Measurements from ENCODE around the gene SP2. TPM values are rescaled to one million over a fixed set of nuclear protein-coding genes. Genes with fewer than 3 reads are reported as not detected.

SP2 gene
- total RNA-seq, 1 donor from 2014 or later = 2.2 TPM

GRCh38 chr17:47891545-47892088 is 4.4 kb upstream of the SP2 start:
- no peaks in the 10 kb centered on the region for H3K36me3 ChIP-seq (ENCODE audit: control insufficient read depth, insufficient read depth, low read length)
- TF ChIP-seq CTCF (IDR thresholded peaks at IDR 0.05; ENCODE audit: insufficient read depth, low read length, poor library complexity, severe bottlenecking) = no peak

GRCh38 chr17:47894498-47895346 is 1.3 kb upstream of the SP2 start:
- Histone ChIP-seq H3K27me3 (ENCODE audit: control insufficient read depth, insufficient read depth, low read length) (no peaks in the 10 kb centered on the region), H3K4me3 (ENCODE audit: low read depth, low read length) (peak overlapping the region; percentile 82), H3K36me3 (ENCODE audit: control insufficient read depth, insufficient read depth, low read length) (no peaks in the 10 kb centered on the region)
- no peak for TF ChIP-seq CTCF (IDR thresholded peaks at IDR 0.05; ENCODE audit: insufficient read depth, low read length, poor library complexity, severe bottlenecking)
- no peak for DNase-seq (ENCODE audit: low read depth)

More at GRCh38 chr17:47891545-47892088, 4.4 kb upstream of the SP2 start:
- no peak overlapping the region for H3K4me3 ChIP-seq (ENCODE audit: low read depth, low read length)
- no peaks in the 10 kb centered on the region for H3K27me3 ChIP-seq (ENCODE audit: control insufficient read depth, insufficient read depth, low read length)
- DNase-seq (ENCODE audit: low read depth) = no peak

GRCh38 chr17:47895347-47895855 is 635 bp upstream of the SP2 start:
- Histone ChIP-seq H3K4me3 (ENCODE audit: low read depth, low read length) (peak overlapping the region; percentile 82), H3K36me3 (ENCODE audit: control insufficient read depth, insufficient read depth, low read length) (no peaks in the 10 kb centered on the region), H3K27me3 (ENCODE audit: control insufficient read depth, insufficient read depth, low read length) (no peaks in the 10 kb centered on the region)
- no peak for TF ChIP-seq CTCF (IDR thresholded peaks at IDR 0.05; ENCODE audit: insufficient read depth, low read length, poor library complexity, severe bottlenecking)
- no peak for DNase-seq (ENCODE audit: low read depth)

- Histone ChIP-seq H3K4me3 (ENCODE audit: low read depth, low read length) (peak overlapping the region; percentile 94), H3K36me3 (ENCODE audit: control insufficient read depth, insufficient read depth, low read length) (no peaks in the 10 kb centered on the region), H3K27me3 (ENCODE audit: control insufficient read depth, insufficient read depth, low read length) (no peaks in the 10 kb centered on the region)
- DNase-seq (ENCODE audit: low read depth) = no peak
- no peak for TF ChIP-seq CTCF (IDR thresholded peaks at IDR 0.05; ENCODE audit: insufficient read depth, low read length, poor library complexity, severe bottlenecking)
These were observed 845 bp downstream of the SP2 start for GRCh38 chr17:47896672-47897490.

- H3K36me3 ChIP-seq (ENCODE audit: control insufficient read depth, insufficient read depth, low read length) = no peaks in the 10 kb centered on the region
- TF ChIP-seq CTCF (IDR thresholded peaks at IDR 0.05; ENCODE audit: insufficient read depth, low read length, poor library complexity, severe bottlenecking) = no peak
- H3K4me3 ChIP-seq (ENCODE audit: low read depth, low read length) = no peak overlapping the region
- no peaks in the 10 kb centered on the region for H3K27me3 ChIP-seq (ENCODE audit: control insufficient read depth, insufficient read depth, low read length)
- DNase-seq (ENCODE audit: low read depth) = no peak
These were observed 1.5 kb downstream of the SP2 start for GRCh38 chr17:47897561-47897960.

Data from kidney epithelial cell (primary cell).